Fibroblast of the aortic adventitia (primary cell): ENCODE results near the gene CTU2. TPM values are rescaled to one million over a fixed set of nuclear protein-coding genes. Genes with fewer than 3 reads are reported as not detected.
"Not testable (repeated sequence)": the region's sequence is repeated elsewhere in the genome, so short reads cannot be mapped to it uniquely, and the experiment has no call there.

Experiments
- DNase-seq: peaks from one replicate; pipeline ENCODE4 v3.0.0-alpha.2; 2010; ENCODE audit warnings: low read depth
- H3K4me3 ChIP-seq: 2 replicates; pipeline ENCODE4 v1.5.1; 2011; ENCODE audit warnings: low read depth, mild to moderate bottlenecking, control low read depth, low read length, moderate library complexity
- CTCF ChIP-seq: IDR thresholded peaks from 2 replicates; pipeline ENCODE4 v1.5.1; 2011; ENCODE audit warnings: mild to moderate bottlenecking, low read length, control low read depth, inconsistent platforms; ENCODE audit not compliant: insufficient read depth
- total RNA-seq: library from RNA; depleted of rRNA; stranded (reverse); fragments of >200 nt; gene quantifications from 2 replicates; pipeline ENCODE4 v1.2.3, GENCODE V29; 2012; ENCODE audit warnings: low replicate concordance

Gene CTU2
- total RNA-seq, 1 donor = 15.2 TPM

DNA sequence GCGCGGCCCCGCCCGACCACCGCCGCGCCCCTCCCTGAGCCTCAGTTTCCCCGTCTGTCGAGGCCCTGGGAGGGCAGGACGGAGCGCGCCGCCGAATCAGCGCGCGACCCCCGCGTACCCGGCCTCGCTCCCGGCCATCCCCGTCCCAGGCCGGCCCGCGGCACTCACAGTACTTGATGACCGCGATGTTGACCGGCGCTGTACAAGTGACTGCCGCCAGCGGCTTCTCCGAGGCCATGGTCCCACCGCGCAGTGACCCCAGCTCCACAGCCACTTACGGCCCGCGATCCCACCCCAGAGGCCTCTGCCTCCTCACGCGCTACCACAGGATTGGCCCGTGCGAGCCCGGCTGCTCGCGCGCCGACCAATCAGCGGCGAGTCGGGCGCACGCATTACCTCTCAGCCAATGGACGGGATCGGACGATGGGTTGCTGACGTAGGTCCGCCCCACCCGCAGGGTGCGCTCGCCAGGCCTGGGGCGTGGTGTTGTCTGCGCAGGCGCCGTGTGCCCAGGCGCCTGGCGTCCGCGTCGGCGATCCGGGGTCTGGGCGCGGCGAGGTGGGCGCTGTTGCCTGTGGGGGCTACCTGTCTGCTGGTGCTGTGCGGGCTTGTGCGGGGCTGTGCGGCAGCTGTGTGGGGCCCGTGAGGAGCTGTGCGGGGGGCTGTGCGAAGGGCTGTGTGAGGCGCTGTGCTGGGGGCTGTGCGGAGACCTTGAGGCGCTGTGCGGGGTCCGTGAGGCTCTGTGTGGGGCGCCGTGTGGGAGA lies 43.3 kb upstream of the CTU2 start, which contains the start of gene MVD:
TSS of gene MVD (minus strand) at position 249 of the 764 bp plus-strand sequence. CDS start at position 238, 11 bp downstream.
- peak; percentile 97 for DNase-seq
- no peak for TF ChIP-seq CTCF
- peak within 1 kb of the TSS; percentile 97 for H3K4me3 ChIP-seq

DNA sequence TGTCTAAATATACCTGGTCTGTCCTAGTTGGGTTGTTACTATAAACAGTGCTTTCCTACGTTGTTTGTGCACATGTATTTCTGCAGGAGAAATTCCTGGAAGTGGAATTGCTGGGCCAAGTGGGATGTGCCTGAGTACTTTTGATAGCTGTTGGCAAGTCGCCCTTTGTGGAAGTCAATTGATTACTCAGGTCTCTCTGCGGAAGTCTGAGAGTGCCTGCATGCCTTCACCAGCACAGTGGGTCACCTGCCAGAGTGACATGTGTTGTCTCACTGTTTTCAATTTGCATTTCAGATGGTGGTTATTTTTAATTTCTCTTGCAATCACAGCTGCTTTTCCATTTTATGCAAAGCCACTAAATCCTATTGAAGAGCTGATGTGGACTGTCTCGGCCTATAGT lies 41.2 kb upstream of the CTU2 start:
- H3K4me3 ChIP-seq = no peak overlapping the region
- no peak for DNase-seq
- TF ChIP-seq CTCF = no peak

GRCh38 chr16:88665570-88665969 lies 40.7 kb upstream of the CTU2 start:
- no peak for TF ChIP-seq CTCF
- no peak for DNase-seq

GRCh38 chr16:88667461-88667860 lies 38.8 kb upstream of the CTU2 start:
- DNase-seq = no peak
- H3K4me3 ChIP-seq = no peak overlapping the region
- no peak for TF ChIP-seq CTCF

More at GRCh38 chr16:88665570-88665969, 40.7 kb upstream of the CTU2 start:
- no peak overlapping the region for H3K4me3 ChIP-seq

DNA sequence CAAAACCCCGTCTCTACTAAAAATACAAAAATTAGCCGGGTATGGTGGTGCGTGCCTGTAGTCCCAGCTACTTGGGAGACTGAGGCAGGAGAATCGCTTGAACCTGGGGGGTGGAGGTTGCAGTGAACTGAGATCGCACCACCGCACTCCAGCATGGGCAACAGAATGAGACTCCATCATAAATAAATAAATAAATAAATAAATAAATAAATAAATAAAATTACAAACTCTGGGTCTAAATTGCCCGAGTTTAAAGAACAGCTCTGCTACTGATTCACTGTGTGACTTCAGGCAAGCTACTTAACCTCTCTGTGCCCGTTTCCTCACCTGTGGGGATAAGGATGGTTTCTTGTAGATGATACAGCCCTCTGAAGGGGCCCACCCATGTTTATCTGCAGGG lies 36.8 kb upstream of the CTU2 start:
- not testable (repeated sequence) for DNase-seq, H3K4me3 ChIP-seq

DNA sequence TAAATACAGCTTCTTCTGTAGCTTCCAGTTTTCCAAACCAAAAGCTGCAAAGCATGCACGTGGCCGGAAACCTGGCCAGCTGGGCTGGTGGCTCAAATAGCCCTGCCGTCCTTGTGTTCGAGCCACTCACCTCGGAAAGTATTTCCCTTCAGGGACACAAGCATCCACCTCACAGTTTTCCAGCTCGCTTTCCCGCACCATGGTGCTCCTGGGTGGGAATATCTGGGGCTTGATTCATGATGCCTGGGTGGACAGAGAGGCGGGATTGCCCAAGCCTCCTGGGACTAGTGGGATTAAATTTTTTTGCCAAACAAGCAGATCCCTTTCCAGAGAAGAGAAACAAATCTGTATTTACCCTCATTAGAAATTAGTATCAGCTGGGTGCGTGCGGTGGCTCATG lies 36.3 kb upstream of the CTU2 start:
- H3K4me3 ChIP-seq = no peak overlapping the region
- peak; percentile 33 for DNase-seq
- no peak for TF ChIP-seq CTCF

- H3K4me3 ChIP-seq = no peak overlapping the region
- no peak for DNase-seq
- no peak for TF ChIP-seq CTCF
Observed at GRCh38 chr16:88671806-88672205, 34.5 kb upstream of the CTU2 start.
